Colonic mucosa (tissue), 4 donors: ENCODE measurements around the gene THG1L. TPM values are rescaled to one million over a fixed set of nuclear protein-coding genes. Genes with fewer than 3 reads are reported as not detected.

Experiments
- DNase-seq: peaks from one replicate; pipeline ENCODE4 v3.0.0-alpha.2; 2020
- H3K27ac ChIP-seq: fragments of 200-600 bp; one replicate; pipeline ENCODE4 v1.8.0; 2021
- H3K27me3 ChIP-seq: fragments of 200-600 bp; one replicate; pipeline ENCODE4 v1.8.0; 2021
- H3K36me3 ChIP-seq: fragments of 200-600 bp; one replicate; pipeline ENCODE4 v1.8.0; 2021
- H3K4me1 ChIP-seq: fragments of 200-600 bp; one replicate; pipeline ENCODE4 v1.8.0; 2021; ENCODE audit warnings: mild to moderate bottlenecking
- H3K4me3 ChIP-seq: fragments of 200-600 bp; one replicate; pipeline ENCODE4 v1.8.0; 2021
- H3K9ac ChIP-seq, 2 donors: one replicate each; pipeline ENCODE4 v1.7.0; 2013; ENCODE audit warnings: control low read depth in 2 of 2, low read depth in 2 of 2, low read length in 2 of 2
- H3K9me3 ChIP-seq: fragments of 200-600 bp; one replicate; pipeline ENCODE4 v1.8.0; 2021
- intact Hi-C: fragments of 100-400 bp; cut with DNase I; formaldehyde crosslinking; loops from one replicate; pipeline ENCODE4 v1.14.1; 2022
- total RNA-seq, 2 donors: library from RNA; stranded (reverse); fragmentation: NEBNext Ultra II Directional in 1 of 2; extraction: Animal tissue kit (Norgen Biotek cat#: 25700) in 1 of 2; gene quantifications; one replicate each; pipeline ENCODE4 v1.2.1, GENCODE V29; 2021
- TF ChIP-seq, protein P1 (sequence below): fragments of 200-600 bp; IDR thresholded peaks from one replicate; pipeline ENCODE4 v1.8.0; 2022; ENCODE audit warnings: antibody characterized with exemption, mild to moderate bottlenecking
- donor health status: healthy.
- donor health status: DM: no; HTN: no; CAD: no.
- donor health status: DM: no; HTN: no; CAD: no.

Gene THG1L
- total RNA-seq, 2 donors from 2014 or later: 15.9 to 23.2 TPM

DNA sequence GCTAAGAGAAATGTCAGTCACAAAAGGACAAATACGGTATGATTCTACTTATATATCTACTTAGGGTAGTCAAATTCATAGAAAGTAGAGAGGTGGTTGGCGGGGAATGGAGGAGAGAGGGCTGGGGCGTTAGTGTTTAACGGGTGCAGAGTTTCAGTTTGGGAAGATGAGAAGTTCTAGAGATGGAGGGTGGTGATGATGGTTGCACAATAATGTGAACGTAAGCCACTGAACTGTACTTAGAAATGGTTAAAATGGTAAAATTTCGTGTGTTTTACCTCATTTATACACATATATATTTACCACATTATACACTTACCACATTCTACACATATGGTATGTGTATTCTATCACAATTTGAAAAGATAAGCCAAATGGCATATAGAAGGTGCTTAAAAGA is 48.0 kb downstream of the THG1L start:
- no peaks in the 10 kb centered on the region for H3K36me3 ChIP-seq
- no peaks in the 10 kb centered on the region for H3K4me1 ChIP-seq
- no peaks in the 10 kb centered on the region for H3K27me3 ChIP-seq
- intact Hi-C loops: no loop called here
- H3K4me3 ChIP-seq: no peak overlapping the region
- H3K9me3 ChIP-seq: no peaks in the 10 kb centered on the region
- no peak overlapping the region for H3K9ac ChIP-seq
- no peak for DNase-seq
- H3K27ac ChIP-seq: no peak overlapping the region
- TF ChIP-seq, protein P1, sequence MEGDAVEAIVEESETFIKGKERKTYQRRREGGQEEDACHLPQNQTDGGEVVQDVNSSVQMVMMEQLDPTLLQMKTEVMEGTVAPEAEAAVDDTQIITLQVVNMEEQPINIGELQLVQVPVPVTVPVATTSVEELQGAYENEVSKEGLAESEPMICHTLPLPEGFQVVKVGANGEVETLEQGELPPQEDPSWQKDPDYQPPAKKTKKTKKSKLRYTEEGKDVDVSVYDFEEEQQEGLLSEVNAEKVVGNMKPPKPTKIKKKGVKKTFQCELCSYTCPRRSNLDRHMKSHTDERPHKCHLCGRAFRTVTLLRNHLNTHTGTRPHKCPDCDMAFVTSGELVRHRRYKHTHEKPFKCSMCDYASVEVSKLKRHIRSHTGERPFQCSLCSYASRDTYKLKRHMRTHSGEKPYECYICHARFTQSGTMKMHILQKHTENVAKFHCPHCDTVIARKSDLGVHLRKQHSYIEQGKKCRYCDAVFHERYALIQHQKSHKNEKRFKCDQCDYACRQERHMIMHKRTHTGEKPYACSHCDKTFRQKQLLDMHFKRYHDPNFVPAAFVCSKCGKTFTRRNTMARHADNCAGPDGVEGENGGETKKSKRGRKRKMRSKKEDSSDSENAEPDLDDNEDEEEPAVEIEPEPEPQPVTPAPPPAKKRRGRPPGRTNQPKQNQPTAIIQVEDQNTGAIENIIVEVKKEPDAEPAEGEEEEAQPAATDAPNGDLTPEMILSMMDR: no peak

DNA sequence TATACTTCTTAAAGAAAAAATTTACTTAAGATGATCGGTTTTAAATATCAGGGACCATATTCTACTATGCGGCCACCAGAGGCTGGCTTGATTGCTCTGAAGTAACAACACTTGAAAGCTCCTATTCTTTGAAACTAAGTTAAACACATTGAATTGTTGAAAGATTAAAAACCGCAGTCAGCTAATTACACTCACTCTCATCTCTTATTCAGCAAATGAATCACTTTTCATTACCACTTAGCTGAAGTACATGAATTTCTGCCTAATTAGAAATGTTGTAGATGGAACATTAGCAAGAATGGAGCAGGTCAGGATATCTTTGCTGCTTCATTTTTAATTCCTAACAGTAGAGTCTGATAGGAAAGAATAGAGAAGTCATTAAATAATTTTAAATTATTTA is 54.6 kb downstream of the THG1L start:
- Histone ChIP-seq H3K4me3 (no peak overlapping the region), H3K4me1 (no peaks in the 10 kb centered on the region), H3K27me3 (no peaks in the 10 kb centered on the region), H3K36me3 (no peaks in the 10 kb centered on the region), H3K9ac (no peak overlapping the region), H3K9me3 (no peaks in the 10 kb centered on the region), H3K27ac (no peak overlapping the region)
- intact Hi-C loops: no loop called here
- DNase-seq: no peak
- TF ChIP-seq, protein P1: no peak

Other genes starting within 250 kb of the THG1L start
- 10 to 100 TPM in 1 of 2 donors, 1 to 10 TPM in 1; 2.9 to 12.8 TPM for gene ADAM19, start 155.6 kb upstream of the THG1L start, total RNA-seq
- under 1 TPM; 0.08 to 0.42 TPM for gene SOX30, start 79.0 kb upstream of the THG1L start, total RNA-seq
- 1 to 10 TPM; 5.5 to 5.7 TPM for gene C5orf52, start 59.9 kb upstream of the THG1L start, total RNA-seq
- 1 to 10 TPM; 5.1 to 6.6 TPM for gene LSM11, start 12.3 kb downstream of the THG1L start, total RNA-seq
- 100 to 1,000 TPM; 127 to 183 TPM for gene CLINT1, start 127.7 kb downstream of the THG1L start, total RNA-seq